HFFc6 (cell line): ENCODE results near the gene CTSF. TPM values are rescaled to one million over a fixed set of nuclear protein-coding genes. Genes with fewer than 3 reads are reported as not detected.

Source experiments
- DNase-seq: peaks from one replicate; pipeline ENCODE4 v3.0.0-alpha.2; 2018
- H3K27ac Mint-ChIP-seq: 2 replicates; pipeline ENCODE4 v1.8.0; 2020; ENCODE audit warnings: mild to moderate bottlenecking, mixed read lengths
- H3K27me3 Mint-ChIP-seq: 2 replicates; pipeline ENCODE4 v1.8.0; 2021; ENCODE audit warnings: mild to moderate bottlenecking, moderate library complexity, mixed read lengths; ENCODE audit not compliant: insufficient read depth
- H3K36me3 Mint-ChIP-seq: 2 replicates; pipeline ENCODE4 v1.8.0; 2021; ENCODE audit warnings: low read depth, mixed read lengths
- H3K4me1 Mint-ChIP-seq: 2 replicates; pipeline ENCODE4 v1.8.0; 2020; ENCODE audit warnings: low read depth, mixed read lengths
- H3K4me3 Mint-ChIP-seq: 2 replicates; pipeline ENCODE4 v1.8.0; 2020; ENCODE audit warnings: mild to moderate bottlenecking, moderate library complexity, mixed read lengths
- H3K9me3 Mint-ChIP-seq: 2 replicates; pipeline ENCODE4 v1.8.0; 2020; ENCODE audit warnings: mild to moderate bottlenecking, mixed read lengths
- total RNA-seq, 6 experiments: library from RNA; stranded (reverse); fragmentation: NEBNext Ultra II Directional; extraction: Animal tissue kit (Norgen Biotek cat#: 25700); gene quantifications; 2 replicates in 1 of 6; 3 replicates in 5 of 6; pipeline ENCODE4 v1.2.3, GENCODE V29; 2021
- TF ChIP-seq, protein P1 (sequence below): fragments of 200-600 bp; sonication (generic); IDR thresholded peaks from 2 replicates; pipeline ENCODE4 v1.5.0; 2021; ENCODE audit warnings: antibody characterized with exemption, mild to moderate bottlenecking

CTSF gene
- total RNA-seq, 6 experiments from 2014 or later: 5.2 to 20.0 (median 6.6) TPM

- Mint-ChIP-seq H3K27me3 (peaks cover 16% of the 10 kb centered on the region), H3K9me3 (no peaks in the 10 kb centered on the region), H3K4me1 (no peaks in the 10 kb centered on the region), H3K27ac (no peak overlapping the region), H3K36me3 (no peaks in the 10 kb centered on the region), H3K4me3 (no peak overlapping the region)
- TF ChIP-seq, protein P1, sequence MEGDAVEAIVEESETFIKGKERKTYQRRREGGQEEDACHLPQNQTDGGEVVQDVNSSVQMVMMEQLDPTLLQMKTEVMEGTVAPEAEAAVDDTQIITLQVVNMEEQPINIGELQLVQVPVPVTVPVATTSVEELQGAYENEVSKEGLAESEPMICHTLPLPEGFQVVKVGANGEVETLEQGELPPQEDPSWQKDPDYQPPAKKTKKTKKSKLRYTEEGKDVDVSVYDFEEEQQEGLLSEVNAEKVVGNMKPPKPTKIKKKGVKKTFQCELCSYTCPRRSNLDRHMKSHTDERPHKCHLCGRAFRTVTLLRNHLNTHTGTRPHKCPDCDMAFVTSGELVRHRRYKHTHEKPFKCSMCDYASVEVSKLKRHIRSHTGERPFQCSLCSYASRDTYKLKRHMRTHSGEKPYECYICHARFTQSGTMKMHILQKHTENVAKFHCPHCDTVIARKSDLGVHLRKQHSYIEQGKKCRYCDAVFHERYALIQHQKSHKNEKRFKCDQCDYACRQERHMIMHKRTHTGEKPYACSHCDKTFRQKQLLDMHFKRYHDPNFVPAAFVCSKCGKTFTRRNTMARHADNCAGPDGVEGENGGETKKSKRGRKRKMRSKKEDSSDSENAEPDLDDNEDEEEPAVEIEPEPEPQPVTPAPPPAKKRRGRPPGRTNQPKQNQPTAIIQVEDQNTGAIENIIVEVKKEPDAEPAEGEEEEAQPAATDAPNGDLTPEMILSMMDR: no peak
- DNase-seq: no peak
Observed at GRCh38 chr11:66561178-66561974, 7.0 kb downstream of the CTSF start.

- no peaks in the 10 kb centered on the region for H3K4me1 Mint-ChIP-seq
- TF ChIP-seq, protein P1: no peak
- H3K4me3 Mint-ChIP-seq: no peak overlapping the region
- no peaks in the 10 kb centered on the region for H3K36me3 Mint-ChIP-seq
- no peaks in the 10 kb centered on the region for H3K9me3 Mint-ChIP-seq
- no peak overlapping the region for H3K27ac Mint-ChIP-seq
- no peak for DNase-seq
- peaks cover 21% of the 10 kb centered on the region for H3K27me3 Mint-ChIP-seq
Observed at GRCh38 chr11:66559866-66560676, 8.3 kb downstream of the CTSF start.

DNA sequence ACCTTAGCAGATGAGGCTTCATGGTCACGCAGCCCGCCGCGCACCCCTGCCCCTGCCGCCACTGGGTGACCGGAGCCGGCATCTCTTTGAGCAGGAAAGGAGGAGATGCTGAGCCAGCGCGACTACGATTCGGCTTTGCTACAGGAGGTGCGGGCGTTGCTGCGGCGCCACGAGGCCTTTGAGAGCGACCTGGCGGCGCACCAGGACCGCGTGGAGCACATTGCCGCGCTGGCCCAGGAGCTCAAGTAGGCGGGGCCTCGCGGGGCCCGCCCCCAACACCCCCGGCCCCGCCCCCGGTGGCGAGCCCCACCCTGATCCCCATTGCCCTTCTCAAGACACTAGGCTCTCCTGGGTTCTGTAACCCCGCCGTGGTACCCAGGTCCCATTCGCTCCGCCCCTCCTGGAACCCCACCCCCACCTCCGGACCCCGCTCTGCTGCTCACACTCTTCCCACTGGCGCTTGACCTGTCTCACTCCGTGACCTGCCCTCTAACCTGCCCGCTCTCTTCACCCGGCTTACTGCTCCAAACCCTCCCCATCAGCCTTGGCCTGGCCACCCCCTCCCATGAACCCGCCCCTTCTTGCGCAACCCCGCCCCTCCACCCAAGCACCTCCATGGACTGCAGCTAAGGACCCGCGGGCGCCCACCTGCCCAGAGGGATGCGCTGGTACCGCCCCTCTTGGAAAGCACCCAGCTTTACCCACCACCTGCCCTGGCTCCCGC is 9.1 kb downstream of the CTSF start:
- Mint-ChIP-seq H3K4me1 (no peaks in the 10 kb centered on the region), H3K9me3 (no peaks in the 10 kb centered on the region), H3K27ac (no peak overlapping the region), H3K36me3 (no peaks in the 10 kb centered on the region), H3K27me3 (peaks cover 24% of the 10 kb centered on the region), H3K4me3 (no peak overlapping the region)
- no peak for DNase-seq
- TF ChIP-seq, protein P1: no peak

GRCh38 chr11:66557733-66558326 is 10.6 kb downstream of the CTSF start:
- Mint-ChIP-seq H3K27me3 (peaks cover 25% of the 10 kb centered on the region), H3K27ac (no peak overlapping the region), H3K4me1 (no peaks in the 10 kb centered on the region), H3K36me3 (no peaks in the 10 kb centered on the region), H3K9me3 (no peaks in the 10 kb centered on the region), H3K4me3 (no peak overlapping the region)
- DNase-seq: no peak
- TF ChIP-seq, protein P1: no peak

- no peak overlapping the region for H3K27ac Mint-ChIP-seq
- no peak overlapping the region for H3K4me3 Mint-ChIP-seq
- H3K4me1 Mint-ChIP-seq: no peaks in the 10 kb centered on the region
- H3K9me3 Mint-ChIP-seq: no peaks in the 10 kb centered on the region
- TF ChIP-seq, protein P1: no peak
- H3K36me3 Mint-ChIP-seq: no peaks in the 10 kb centered on the region
- peaks cover 27% of the 10 kb centered on the region for H3K27me3 Mint-ChIP-seq
- DNase-seq: no peak
Observed at GRCh38 chr11:66556086-66556485, 12.3 kb downstream of the CTSF start.
